H1 (cell line): ENCODE results near the gene TIA1.

Experiments used
- CEBPB ChIP-seq: IDR thresholded peaks from 2 replicates; pipeline ENCODE4 v1.6.1; 2012; ENCODE audit warnings: low read depth, low read length
- CREB1 ChIP-seq: IDR thresholded peaks from 2 replicates; pipeline ENCODE4 v1.6.1; 2012; ENCODE audit warnings: inconsistent platforms
- CTCF ChIP-seq, 3 experiments: IDR thresholded peaks; 1 replicate in 2 of 3; 2 replicates in 1 of 3; pipeline versions ENCODE4 v1.5.1 to v1.6.1; 2011; ENCODE audit warnings: low read length in 3 of 3, mild to moderate bottlenecking in 3 of 3, inconsistent platforms in 2 of 3, low read depth in 1 of 3, moderate library complexity in 1 of 3; ENCODE audit not compliant: insufficient read depth in 1 of 3; ENCODE audit errors: control extremely low read depth in 1 of 3
- POLR2AphosphoS5 ChIP-seq: IDR thresholded peaks from 2 replicates; pipeline ENCODE4 v1.6.1; 2011; ENCODE audit warnings: low read depth, low read length
- SAP30 ChIP-seq: fragments of 300-600 bp; sonication (generic); IDR thresholded peaks from 2 replicates; pipeline ENCODE4 v1.7.1; 2012; ENCODE audit warnings: low read length, moderate library complexity, mild to moderate bottlenecking, inconsistent platforms; ENCODE audit not compliant: insufficient read depth, insufficient replicate concordance
- SIN3A ChIP-seq, 2 experiments: IDR thresholded peaks in 1 of 2; conservative IDR thresholded peaks in 1 of 2; 2 replicates each; pipeline ENCODE4 v1.6.1; 2011 to 2012; ENCODE audit warnings: low read length in 2 of 2, improper control_type of control experiment in 1 of 2, low read depth in 1 of 2, mild to moderate bottlenecking in 1 of 2

- TF ChIP-seq CTCF (IDR thresholded peaks at IDR 0.05; ENCODE audit: control extremely low read depth in 1 of 3, insufficient read depth in 1 of 3, low read depth in 1 of 3, low read length in 3 of 3) (no peak), SIN3A (conservative IDR thresholded peaks at IDR 0.05 in 1 of 2, IDR thresholded peaks at IDR 0.05 in 1 of 2; ENCODE audit: low read depth in 1 of 2, low read length in 2 of 2) (no peak), CEBPB (no peak), SAP30 (no peak), CREB1 (no peak), POLR2AphosphoS5 (no peak)
Measured at GRCh38 chr2:70270323-70270722, 21.9 kb upstream of the TIA1 start.
